ENCODE measurements around the gene TADA2B. TPM values are rescaled to one million over a fixed set of nuclear protein-coding genes. Genes with fewer than 3 reads are reported as not detected.

The TADA2B gene
- 22.0 TPM for total RNA-seq

GRCh38 chr4:7043284-7044136 lies at the start of gene TADA2B:
Gene TADA2B (plus strand): TSS chr4:7043372. CDS start chr4:7043580, 208 bp downstream.

GRCh38 chr4:7067452-7068278 lies 24.5 kb downstream of the TADA2B start, which contains the start of gene GRPEL1:
Gene GRPEL1 (minus strand): TSS chr4:7068064. CDS start chr4:7068032, 32 bp downstream.

Other genes with a start within 250 kb of the TADA2B start
- 52.3 TPM for gene TBC1D14, start 133.5 kb upstream of the TADA2B start, total RNA-seq
- 12.6 TPM for gene GRPEL1, start 24.7 kb downstream of the TADA2B start, total RNA-seq
- 7.1 TPM for gene SORCS2, start 149.2 kb downstream of the TADA2B start, total RNA-seq

Data from metanephros (tissue), 1 donor.